ENCODE results near the gene OR14A2. TPM values are rescaled to one million over a fixed set of nuclear protein-coding genes. Genes with fewer than 3 reads are reported as not detected.
"Not testable (repeated sequence)": the region's sequence is repeated elsewhere in the genome, so short reads cannot be mapped to it uniquely, and the experiment has no call there.

The OR14A2 gene
- total and polyA plus RNA-seq, 2 experiments from 2014 or later = not detected

DNA sequence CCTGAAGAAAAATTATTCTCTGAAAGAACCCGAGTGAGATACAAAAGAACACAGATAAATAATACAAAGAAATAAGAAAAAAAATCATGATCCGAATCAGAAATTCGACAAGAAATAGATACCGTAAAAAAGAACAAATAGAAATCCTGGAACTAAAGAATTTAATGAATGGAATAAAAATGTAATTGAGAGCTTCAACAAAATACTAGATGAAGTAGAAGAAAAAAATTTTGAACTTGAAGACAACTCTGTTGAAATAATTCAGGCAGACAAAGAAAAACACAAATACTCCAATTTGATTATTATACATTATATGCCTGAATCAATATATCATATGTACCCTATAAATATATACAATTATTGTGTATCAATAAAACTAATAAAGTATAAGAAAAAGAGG is 26.7 kb downstream of the OR14A2 start:
- TF ChIP-seq, protein P1, sequence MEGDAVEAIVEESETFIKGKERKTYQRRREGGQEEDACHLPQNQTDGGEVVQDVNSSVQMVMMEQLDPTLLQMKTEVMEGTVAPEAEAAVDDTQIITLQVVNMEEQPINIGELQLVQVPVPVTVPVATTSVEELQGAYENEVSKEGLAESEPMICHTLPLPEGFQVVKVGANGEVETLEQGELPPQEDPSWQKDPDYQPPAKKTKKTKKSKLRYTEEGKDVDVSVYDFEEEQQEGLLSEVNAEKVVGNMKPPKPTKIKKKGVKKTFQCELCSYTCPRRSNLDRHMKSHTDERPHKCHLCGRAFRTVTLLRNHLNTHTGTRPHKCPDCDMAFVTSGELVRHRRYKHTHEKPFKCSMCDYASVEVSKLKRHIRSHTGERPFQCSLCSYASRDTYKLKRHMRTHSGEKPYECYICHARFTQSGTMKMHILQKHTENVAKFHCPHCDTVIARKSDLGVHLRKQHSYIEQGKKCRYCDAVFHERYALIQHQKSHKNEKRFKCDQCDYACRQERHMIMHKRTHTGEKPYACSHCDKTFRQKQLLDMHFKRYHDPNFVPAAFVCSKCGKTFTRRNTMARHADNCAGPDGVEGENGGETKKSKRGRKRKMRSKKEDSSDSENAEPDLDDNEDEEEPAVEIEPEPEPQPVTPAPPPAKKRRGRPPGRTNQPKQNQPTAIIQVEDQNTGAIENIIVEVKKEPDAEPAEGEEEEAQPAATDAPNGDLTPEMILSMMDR (IDR thresholded peaks at IDR 0.05; ENCODE audit: low read depth, low read length) = no peak
- H3K27me3 ChIP-seq = no peaks in the 10 kb centered on the region
- no peaks in the 10 kb centered on the region for H3K4me1 ChIP-seq (ENCODE audit: low read depth)
- H3K9me3 ChIP-seq (ENCODE audit: low read depth) = no peaks in the 10 kb centered on the region
- H3K4me3 ChIP-seq = no peak overlapping the region
- H3K27ac ChIP-seq = no peak overlapping the region
- no peak for DNase-seq (ENCODE audit: low read depth in 1 of 2, low spot score in 1 of 2)
- H3K36me3 ChIP-seq = no peaks in the 10 kb centered on the region

DNA sequence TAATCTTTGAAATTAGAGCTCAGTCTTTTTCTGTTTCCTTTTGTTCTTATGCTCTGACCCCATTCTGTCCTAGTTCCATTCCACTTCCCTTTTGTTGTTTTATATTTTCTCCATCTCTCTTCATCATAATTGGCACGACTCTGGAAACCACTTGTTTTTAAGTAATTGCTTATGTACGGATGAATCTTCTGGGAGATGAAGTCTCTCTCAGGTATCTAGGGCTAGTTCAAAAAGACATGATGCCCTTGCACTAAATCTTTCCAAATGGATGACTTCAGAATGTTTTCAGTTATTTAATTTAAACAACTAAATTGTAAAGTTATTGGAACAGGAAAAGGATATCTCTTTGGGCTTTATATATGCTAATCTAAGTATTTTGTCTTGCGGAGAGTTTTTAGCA is 31.4 kb downstream of the OR14A2 start, which contains the start of gene OR6F1:
TSS of gene OR6F1 (minus strand) at position 101 of the 400 bp plus-strand sequence. CDS start 3,891 bp downstream, outside the sequence.
- Histone ChIP-seq H3K4me1 (ENCODE audit: low read depth) (no peaks in the 10 kb centered on the region), H3K36me3 (no peaks in the 10 kb centered on the region), H3K27me3 (no peaks in the 10 kb centered on the region)

DNA sequence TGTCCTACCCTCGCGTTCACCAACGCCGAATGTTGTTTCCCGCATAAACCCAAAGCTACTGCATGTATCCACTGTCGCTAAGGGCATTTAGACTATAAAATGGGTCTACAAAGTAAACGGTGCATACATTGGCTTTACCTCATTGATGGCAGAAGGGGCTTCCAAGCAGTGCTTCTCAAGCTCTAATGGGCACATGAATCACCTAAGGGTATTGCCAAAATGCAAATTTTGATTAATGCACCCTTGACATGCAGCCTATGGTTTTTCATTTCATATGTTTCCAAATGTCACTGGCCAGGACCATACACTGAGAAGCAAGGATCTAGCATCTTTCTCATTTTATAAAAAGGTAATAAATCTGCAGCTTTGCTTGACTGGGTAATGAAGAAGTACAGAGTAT is 34.2 kb downstream of the OR14A2 start:
- H3K27ac ChIP-seq = no peak overlapping the region
- no peaks in the 10 kb centered on the region for H3K4me1 ChIP-seq (ENCODE audit: low read depth)
- TF ChIP-seq, protein P1 (IDR thresholded peaks at IDR 0.05; ENCODE audit: low read depth, low read length) = no peak
- no peaks in the 10 kb centered on the region for H3K9me3 ChIP-seq (ENCODE audit: low read depth)
- DNase-seq (ENCODE audit: low read depth in 1 of 2, low spot score in 1 of 2) = no peak
- no peak overlapping the region for H3K4me3 ChIP-seq
- H3K36me3 ChIP-seq = no peaks in the 10 kb centered on the region
- no peaks in the 10 kb centered on the region for H3K27me3 ChIP-seq

More for the DNA sequence above, 31.4 kb downstream of the OR14A2 start, which contains the start of gene OR6F1:
- DNase-seq (ENCODE audit: low read depth in 1 of 2, low spot score in 1 of 2) = no peak
- no peak within 1 kb of the TSS for H3K27ac ChIP-seq
- H3K9me3 ChIP-seq (ENCODE audit: low read depth) = no peaks in the 10 kb centered on the region
- TF ChIP-seq, protein P1 (IDR thresholded peaks at IDR 0.05; ENCODE audit: low read depth, low read length) = no peak
- no peak within 1 kb of the TSS for H3K4me3 ChIP-seq

DNA sequence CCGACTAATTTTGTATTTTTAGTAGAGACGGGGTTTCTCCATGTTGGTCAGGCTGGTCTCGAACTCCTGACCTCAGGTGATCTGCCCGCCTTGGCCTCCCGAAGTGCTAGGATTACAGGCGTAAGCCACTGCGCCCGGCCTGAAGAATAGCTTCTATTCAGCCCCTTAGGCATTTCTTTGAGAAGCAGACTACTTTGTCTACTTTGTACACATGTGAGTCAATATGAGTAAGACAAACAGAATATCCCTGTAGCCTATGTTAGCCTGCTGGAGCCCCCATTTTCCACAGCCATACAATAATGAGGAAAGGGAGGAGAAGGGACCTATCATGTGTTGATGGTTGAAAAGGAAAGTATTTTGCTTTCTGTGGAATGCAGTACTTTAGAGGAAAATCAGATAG is 37.3 kb downstream of the OR14A2 start:
- not testable (repeated sequence) for DNase-seq (ENCODE audit: low read depth in 1 of 2, low spot score in 1 of 2); H3K4me1 ChIP-seq (ENCODE audit: low read depth); H3K27ac ChIP-seq; H3K4me3 ChIP-seq; H3K27me3 ChIP-seq; H3K9me3 ChIP-seq (ENCODE audit: low read depth); H3K36me3 ChIP-seq

DNA sequence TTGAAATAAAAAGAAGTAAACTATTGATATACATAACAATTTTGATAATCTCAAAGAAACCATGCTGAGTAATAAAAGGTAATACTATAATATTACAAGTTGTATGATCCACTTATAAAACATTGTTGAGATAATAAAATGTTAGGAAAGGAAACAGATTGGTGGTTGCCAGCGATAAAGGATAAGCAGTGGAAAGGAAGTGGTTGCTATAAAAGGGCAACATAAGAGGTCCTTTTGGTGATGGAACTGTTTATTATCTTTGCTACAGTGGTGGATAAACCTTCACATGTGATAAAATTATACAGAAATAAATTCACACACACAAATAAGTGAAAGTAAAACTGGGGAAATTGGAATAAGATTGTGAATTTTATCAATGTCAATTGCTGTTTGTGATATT is 46.6 kb downstream of the OR14A2 start:
- no peak for DNase-seq (ENCODE audit: low read depth in 1 of 2, low spot score in 1 of 2)
- Histone ChIP-seq H3K36me3 (no peaks in the 10 kb centered on the region), H3K9me3 (ENCODE audit: low read depth) (peaks cover 3% of the 10 kb centered on the region), H3K27me3 (no peaks in the 10 kb centered on the region), H3K27ac (no peak overlapping the region), H3K4me3 (no peak overlapping the region), H3K4me1 (ENCODE audit: low read depth) (no peaks in the 10 kb centered on the region)
- TF ChIP-seq, protein P1 (IDR thresholded peaks at IDR 0.05; ENCODE audit: low read depth, low read length) = no peak

DNA sequence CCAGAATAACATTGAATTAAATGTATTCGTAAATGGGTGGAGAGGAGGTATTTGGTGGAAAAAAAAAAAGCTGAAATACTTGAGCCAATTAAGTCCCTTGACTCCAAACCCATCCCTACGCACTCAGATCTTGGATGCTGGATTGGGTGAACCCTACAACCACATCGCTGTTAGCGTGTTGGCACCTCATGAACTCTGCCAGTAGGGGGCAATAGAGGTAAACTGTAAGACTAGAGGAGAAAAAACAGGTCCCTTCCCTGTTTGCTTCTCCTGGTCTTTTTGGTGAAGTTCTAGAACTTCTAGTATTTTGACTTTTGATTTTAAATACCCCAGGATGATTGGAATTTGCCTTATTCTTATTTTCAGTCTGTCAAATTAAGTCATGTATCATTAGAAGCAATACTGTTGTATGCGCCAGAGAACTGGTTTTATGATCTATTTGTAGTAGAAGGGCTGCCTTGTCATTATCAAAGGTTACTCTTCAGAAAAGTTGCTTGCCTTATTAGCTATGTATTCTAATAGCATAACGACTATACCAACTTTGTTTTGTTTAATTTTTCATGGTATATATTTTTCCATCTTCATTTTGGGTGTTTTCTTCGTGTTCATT is 66.5 kb downstream of the OR14A2 start:
- no peaks in the 10 kb centered on the region for H3K27me3 ChIP-seq
- TF ChIP-seq, protein P1 (IDR thresholded peaks at IDR 0.05; ENCODE audit: low read depth, low read length) = peak; percentile 53
- H3K9me3 ChIP-seq (ENCODE audit: low read depth) = no peaks in the 10 kb centered on the region
- DNase-seq (ENCODE audit: low read depth in 1 of 2, low spot score in 1 of 2) = peak; percentile 32 to 89
- no peaks in the 10 kb centered on the region for H3K4me1 ChIP-seq (ENCODE audit: low read depth)
- H3K4me3 ChIP-seq = no peak overlapping the region
- no peaks in the 10 kb centered on the region for H3K36me3 ChIP-seq
- no peak overlapping the region for H3K27ac ChIP-seq
